Skeletal muscle satellite cell (primary cell): Measurements from ENCODE around the gene RIC8B. TPM values are rescaled to one million over a fixed set of nuclear protein-coding genes. Genes with fewer than 3 reads are reported as not detected.
A peak's percentile ranks its signal among the peaks of the same experiment; 100 is the strongest.
"Not testable (repeated sequence)": the region's sequence is repeated elsewhere in the genome, so short reads cannot be mapped to it uniquely, and the experiment has no call there.

Experiments
- H3K27me3 ChIP-seq: 2 replicates; pipeline ENCODE4 v1.7.0; 2013; ENCODE audit warnings: low read length; ENCODE audit not compliant: control insufficient read depth, insufficient read depth
- H3K36me3 ChIP-seq: 2 replicates; pipeline ENCODE4 v1.7.0; 2013; ENCODE audit warnings: mild to moderate bottlenecking, control low read depth, low read length; ENCODE audit not compliant: insufficient read depth
- H3K4me1 ChIP-seq: 2 replicates; pipeline ENCODE4 v1.7.0; 2013; ENCODE audit warnings: low read length; ENCODE audit not compliant: control insufficient read depth, insufficient read depth
- H3K4me2 ChIP-seq: 2 replicates; pipeline ENCODE4 v1.7.0; 2013; ENCODE audit warnings: mild to moderate bottlenecking, low read length
- H3K4me3 ChIP-seq: 2 replicates; pipeline ENCODE4 v1.7.0; 2013; ENCODE audit warnings: low read length
- H3K9ac ChIP-seq: 2 replicates; pipeline ENCODE4 v1.7.0; 2013; ENCODE audit warnings: mild to moderate bottlenecking, low read depth, low read length, moderate library complexity
- H3K9me3 ChIP-seq: replicated peaks from 2 replicates; pipeline ENCODE4 v1.7.0; 2013; ENCODE audit warnings: mild to moderate bottlenecking, control low read depth, low read length
- total RNA-seq: library from RNA; depleted of rRNA; stranded (reverse); fragments of >200 nt; gene quantifications from 2 replicates; pipeline ENCODE4 v1.2.3, GENCODE V29; 2012; rRNA removed

RIC8B gene
- 6.8 and 9.2 TPM in 2 replicates for total RNA-seq

- H3K4me3 ChIP-seq: peak within 1 kb of the TSS; percentile 86
- H3K4me1 ChIP-seq: peaks cover 12% of the 10 kb centered on the region
- no peaks in the 10 kb centered on the region for H3K36me3 ChIP-seq
- no peaks in the 10 kb centered on the region for H3K9me3 ChIP-seq
- H3K4me2 ChIP-seq: peak within 1 kb of the TSS; percentile 95
- no peaks in the 10 kb centered on the region for H3K27me3 ChIP-seq
- H3K9ac ChIP-seq: peak within 1 kb of the TSS; percentile 93
Measured at GRCh38 chr12:106774005-106774807, at the start of gene RIC8B. Gene RIC8B (plus strand): TSS chr12:106774682. CDS start chr12:106774746, 64 bp downstream.

- H3K9me3 ChIP-seq: no peaks in the 10 kb centered on the region
- H3K4me2 ChIP-seq: no peak overlapping the region
- no peak overlapping the region for H3K4me3 ChIP-seq
- H3K4me1 ChIP-seq: no peaks in the 10 kb centered on the region
- H3K9ac ChIP-seq: no peak overlapping the region
- peaks cover 7% of the 10 kb centered on the region for H3K27me3 ChIP-seq
- H3K36me3 ChIP-seq: no peaks in the 10 kb centered on the region
Measured at GRCh38 chr12:106724934-106725333, 49.5 kb upstream of the RIC8B start.

- H3K4me1 ChIP-seq, H3K4me2 ChIP-seq, H3K9me3 ChIP-seq, H3K36me3 ChIP-seq, H3K9ac ChIP-seq, H3K27me3 ChIP-seq, H3K4me3 ChIP-seq: not testable (repeated sequence)
Measured at GRCh38 chr12:106726603-106727202, 47.8 kb upstream of the RIC8B start.

GRCh38 chr12:106729611-106730010 is 44.9 kb upstream of the RIC8B start:
- Histone ChIP-seq H3K9me3 (no peaks in the 10 kb centered on the region), H3K4me2 (no peak overlapping the region), H3K4me1 (no peaks in the 10 kb centered on the region), H3K9ac (no peak overlapping the region), H3K27me3 (no peaks in the 10 kb centered on the region), H3K4me3 (no peak overlapping the region), H3K36me3 (no peaks in the 10 kb centered on the region)

- no peaks in the 10 kb centered on the region for H3K36me3 ChIP-seq
- no peak overlapping the region for H3K9ac ChIP-seq
- H3K4me2 ChIP-seq: no peak overlapping the region
- no peaks in the 10 kb centered on the region for H3K9me3 ChIP-seq
- H3K4me3 ChIP-seq: no peak overlapping the region
- H3K27me3 ChIP-seq: no peaks in the 10 kb centered on the region
- H3K4me1 ChIP-seq: no peaks in the 10 kb centered on the region
Measured at GRCh38 chr12:106732890-106733289, 41.6 kb upstream of the RIC8B start.

GRCh38 chr12:106733660-106734059 is 40.8 kb upstream of the RIC8B start:
- Histone ChIP-seq H3K4me2 (no peak overlapping the region), H3K9me3 (no peaks in the 10 kb centered on the region), H3K36me3 (no peaks in the 10 kb centered on the region), H3K9ac (no peak overlapping the region), H3K4me1 (no peaks in the 10 kb centered on the region), H3K27me3 (no peaks in the 10 kb centered on the region), H3K4me3 (no peak overlapping the region)

- Histone ChIP-seq H3K4me2 (no peak overlapping the region), H3K9ac (no peak overlapping the region), H3K4me3 (no peak overlapping the region), H3K27me3 (no peaks in the 10 kb centered on the region), H3K9me3 (no peaks in the 10 kb centered on the region), H3K4me1 (no peaks in the 10 kb centered on the region), H3K36me3 (no peaks in the 10 kb centered on the region)
Measured at GRCh38 chr12:106736051-106736957, 38.2 kb upstream of the RIC8B start.

- no peak overlapping the region for H3K9ac ChIP-seq
- H3K9me3 ChIP-seq: no peaks in the 10 kb centered on the region
- H3K4me1 ChIP-seq: no peaks in the 10 kb centered on the region
- no peak overlapping the region for H3K4me2 ChIP-seq
- H3K4me3 ChIP-seq: no peak overlapping the region
- H3K27me3 ChIP-seq: no peaks in the 10 kb centered on the region
- H3K36me3 ChIP-seq: no peaks in the 10 kb centered on the region
Measured at GRCh38 chr12:106739318-106739717, 35.2 kb upstream of the RIC8B start.

- Histone ChIP-seq H3K27me3 (no peaks in the 10 kb centered on the region), H3K36me3 (no peaks in the 10 kb centered on the region), H3K4me2 (no peak overlapping the region), H3K9ac (no peak overlapping the region), H3K4me1 (no peaks in the 10 kb centered on the region), H3K9me3 (no peaks in the 10 kb centered on the region), H3K4me3 (no peak overlapping the region)
Measured at GRCh38 chr12:106739815-106740530, 34.5 kb upstream of the RIC8B start.

- Histone ChIP-seq H3K4me2 (no peak overlapping the region), H3K4me1 (no peaks in the 10 kb centered on the region), H3K9me3 (no peaks in the 10 kb centered on the region), H3K36me3 (no peaks in the 10 kb centered on the region), H3K4me3 (no peak overlapping the region), H3K27me3 (no peaks in the 10 kb centered on the region), H3K9ac (no peak overlapping the region)
Measured at GRCh38 chr12:106740818-106741217, 33.7 kb upstream of the RIC8B start.

GRCh38 chr12:106741247-106741646 is 33.2 kb upstream of the RIC8B start:
- Histone ChIP-seq H3K27me3 (no peaks in the 10 kb centered on the region), H3K4me1 (no peaks in the 10 kb centered on the region), H3K9me3 (no peaks in the 10 kb centered on the region), H3K4me3 (no peak overlapping the region), H3K9ac (no peak overlapping the region), H3K36me3 (no peaks in the 10 kb centered on the region), H3K4me2 (no peak overlapping the region)
